Superior temporal gyrus (tissue), 1 donor: ENCODE measurements around the gene UXS1.

Experiments
- DNase-seq: peaks from one replicate; pipeline ENCODE4 v3.0.0-alpha.2; 2016; ENCODE audit errors: extremely low spot score

The UXS1 gene

GRCh38 chr2:106109675-106110424 lies 84.3 kb downstream of the UXS1 start:
- DNase-seq = no peak

DNA sequence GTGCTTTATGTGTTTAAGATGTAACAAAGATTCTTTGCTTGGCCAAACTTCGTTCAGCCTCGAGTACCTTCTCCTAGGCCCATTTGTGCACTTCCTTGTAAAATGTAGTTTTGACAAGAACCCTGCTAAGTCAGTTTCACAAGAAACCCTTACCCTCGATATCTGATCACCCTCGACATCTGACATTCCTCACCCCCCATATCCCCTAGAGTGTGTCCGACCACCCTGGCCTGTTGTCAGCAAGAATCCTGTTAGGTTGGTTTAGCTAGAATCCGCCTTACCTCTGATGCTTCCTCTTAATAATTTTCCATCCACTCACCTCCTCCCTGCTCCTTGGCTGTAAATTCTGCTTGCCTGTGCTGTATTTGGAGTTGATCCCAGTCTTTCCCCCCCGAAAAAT lies 85.3 kb downstream of the UXS1 start:
- no peak for DNase-seq

DNA sequence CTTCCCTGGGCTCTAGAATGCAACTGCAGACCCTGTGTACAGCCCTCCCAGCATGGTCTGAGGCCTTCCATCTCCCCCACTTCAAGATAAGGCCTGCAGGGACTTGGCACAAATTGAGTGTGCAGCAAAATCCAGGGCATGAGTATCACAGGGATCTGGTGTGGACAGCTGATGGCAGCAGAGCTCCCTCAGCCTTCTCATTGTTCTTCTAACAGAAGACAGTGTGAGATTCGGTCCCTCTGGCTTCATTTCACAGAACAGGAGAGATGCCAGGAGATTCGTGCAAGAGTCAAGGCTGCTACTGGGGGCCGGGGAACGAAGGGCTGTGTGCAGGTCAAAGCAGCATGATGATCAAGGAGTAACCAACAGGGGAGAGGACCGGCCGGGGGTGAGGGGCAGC lies 85.8 kb downstream of the UXS1 start:
- DNase-seq = peak; percentile 71

DNA sequence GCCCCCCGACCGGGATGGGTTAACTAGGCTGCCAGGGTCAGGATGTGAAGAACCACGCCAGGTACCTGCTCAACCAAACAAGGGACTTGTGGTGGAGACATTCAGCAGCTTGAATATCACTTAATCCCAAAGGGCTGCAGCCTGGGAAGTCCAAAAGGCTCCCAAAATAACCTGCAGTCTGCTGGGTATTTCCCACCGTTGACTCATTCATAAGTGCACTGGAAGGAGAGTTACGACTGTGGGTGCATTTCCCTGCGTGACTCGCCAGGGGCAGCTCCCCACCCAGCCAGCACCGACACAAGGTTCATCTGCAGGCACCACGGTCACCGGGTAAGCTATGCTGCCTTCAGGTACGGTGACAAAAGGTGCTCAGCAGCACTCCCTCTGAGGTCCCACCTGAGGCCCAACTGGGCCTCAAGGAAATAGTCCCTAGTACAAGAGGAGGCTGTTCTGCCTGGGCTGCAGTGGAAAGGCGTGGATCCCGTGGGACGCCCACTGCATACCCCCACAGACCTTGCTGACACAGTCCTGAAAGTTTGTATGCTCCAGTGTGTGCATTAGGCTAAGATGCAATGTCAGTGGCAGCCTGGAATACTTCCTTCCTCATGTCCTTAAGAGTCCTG lies 86.5 kb downstream of the UXS1 start:
- DNase-seq = no peak

- no peak for DNase-seq
Measured at GRCh38 chr2:106106622-106107508, 87.2 kb downstream of the UXS1 start.

DNA sequence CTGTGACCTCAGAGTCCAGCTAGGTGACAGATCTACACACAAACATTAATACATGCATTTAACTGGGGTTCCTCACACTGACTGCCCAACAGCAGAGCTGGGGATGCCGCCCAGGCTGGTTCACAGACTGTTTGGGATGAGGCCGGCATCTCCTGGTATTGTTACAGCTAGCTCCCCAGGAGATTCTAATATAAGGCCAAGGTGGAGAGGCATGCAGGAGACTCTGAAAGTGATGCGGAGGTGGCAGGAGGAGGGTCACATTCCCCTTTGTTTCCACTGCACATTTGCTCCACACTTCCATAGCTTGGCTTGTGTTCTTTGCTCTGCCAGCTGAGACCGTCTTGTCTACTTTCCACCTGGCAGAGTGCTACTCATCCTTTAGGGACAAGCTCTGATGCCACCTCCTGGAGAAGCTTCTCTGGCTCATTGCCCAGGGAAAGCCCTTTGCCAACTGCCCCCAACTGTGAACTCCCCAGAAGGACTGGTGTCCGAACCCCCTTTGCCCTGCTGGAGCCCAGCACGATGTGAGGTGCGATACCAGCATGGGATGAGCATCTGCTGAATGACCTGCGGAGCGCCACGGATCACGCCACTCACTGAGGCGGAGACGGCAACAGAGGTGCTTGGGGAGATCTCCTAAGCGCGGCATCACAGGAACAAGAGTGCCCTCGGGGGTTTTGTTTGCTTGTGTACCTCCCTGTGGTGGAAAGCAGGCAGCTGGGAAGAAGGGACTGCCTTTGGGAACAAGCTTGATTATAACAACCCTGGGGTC lies 88.8 kb downstream of the UXS1 start:
- DNase-seq = no peak

DNA sequence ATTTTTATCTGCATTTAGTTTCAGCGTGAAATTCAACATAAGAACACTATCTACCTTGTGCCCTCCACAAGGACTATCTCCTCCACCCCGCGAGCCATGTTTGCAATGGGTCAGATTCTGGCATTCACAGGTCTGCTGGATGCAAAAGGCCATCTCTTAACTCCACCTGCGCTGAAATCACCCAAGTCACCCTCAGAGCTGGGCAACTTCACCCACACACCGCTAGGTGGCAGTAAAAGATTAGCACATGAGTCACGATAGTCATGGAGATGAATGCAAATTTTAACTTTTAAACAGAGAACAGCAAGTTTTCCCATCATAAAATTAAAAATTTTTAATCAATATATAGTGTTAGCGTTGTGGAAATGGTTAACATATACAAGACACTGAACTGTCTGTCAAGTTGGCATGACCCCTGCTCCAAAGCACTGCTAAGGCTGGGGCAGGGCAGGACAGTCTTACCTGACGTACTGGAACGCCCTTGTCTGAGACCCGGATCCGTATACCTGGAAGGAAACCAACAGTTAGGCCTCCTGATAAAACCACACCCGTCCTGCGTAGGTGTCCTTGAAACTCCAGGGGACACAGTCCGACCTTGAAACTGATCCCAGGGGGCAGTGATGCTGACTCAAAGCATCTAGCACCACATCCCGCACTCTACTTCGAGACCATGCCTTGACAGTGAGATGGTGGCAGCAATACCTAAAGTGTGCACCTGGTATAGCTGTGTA lies 89.6 kb downstream of the UXS1 start:
- DNase-seq = peak; percentile 88

DNA sequence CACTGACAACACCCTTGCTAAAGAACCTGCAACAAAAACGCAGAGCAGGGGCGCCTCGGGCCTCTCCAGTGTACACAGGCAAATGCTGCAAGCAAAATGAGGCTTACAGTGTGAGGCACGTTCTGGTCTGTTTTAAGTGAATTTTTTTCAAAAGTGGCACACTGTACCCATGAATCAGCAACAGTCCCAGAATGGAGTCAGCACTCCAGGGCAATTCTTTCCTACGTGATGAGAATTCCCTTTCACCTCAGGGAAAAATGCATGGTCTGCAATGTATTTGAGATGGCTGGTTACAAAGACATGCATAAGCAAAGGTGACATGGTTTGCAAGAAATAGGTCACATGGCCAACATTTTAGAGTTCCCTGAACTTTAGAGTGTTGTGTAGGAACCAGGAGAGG lies 94.4 kb downstream of the UXS1 start:
- DNase-seq = no peak

- no peak for DNase-seq
Measured at GRCh38 chr2:106098664-106099063, 95.4 kb downstream of the UXS1 start.

- no peak for DNase-seq
Measured at GRCh38 chr2:106098081-106098480, 96.0 kb downstream of the UXS1 start.

- no peak for DNase-seq
Measured at GRCh38 chr2:106097038-106098000, 96.8 kb downstream of the UXS1 start.

- DNase-seq = no peak
Measured at GRCh38 chr2:106096299-106097037, 97.6 kb downstream of the UXS1 start.

GRCh38 chr2:106095478-106096298 lies 98.4 kb downstream of the UXS1 start:
- no peak for DNase-seq

- DNase-seq = no peak
Measured at GRCh38 chr2:106094131-106094841, 99.8 kb downstream of the UXS1 start.

DNA sequence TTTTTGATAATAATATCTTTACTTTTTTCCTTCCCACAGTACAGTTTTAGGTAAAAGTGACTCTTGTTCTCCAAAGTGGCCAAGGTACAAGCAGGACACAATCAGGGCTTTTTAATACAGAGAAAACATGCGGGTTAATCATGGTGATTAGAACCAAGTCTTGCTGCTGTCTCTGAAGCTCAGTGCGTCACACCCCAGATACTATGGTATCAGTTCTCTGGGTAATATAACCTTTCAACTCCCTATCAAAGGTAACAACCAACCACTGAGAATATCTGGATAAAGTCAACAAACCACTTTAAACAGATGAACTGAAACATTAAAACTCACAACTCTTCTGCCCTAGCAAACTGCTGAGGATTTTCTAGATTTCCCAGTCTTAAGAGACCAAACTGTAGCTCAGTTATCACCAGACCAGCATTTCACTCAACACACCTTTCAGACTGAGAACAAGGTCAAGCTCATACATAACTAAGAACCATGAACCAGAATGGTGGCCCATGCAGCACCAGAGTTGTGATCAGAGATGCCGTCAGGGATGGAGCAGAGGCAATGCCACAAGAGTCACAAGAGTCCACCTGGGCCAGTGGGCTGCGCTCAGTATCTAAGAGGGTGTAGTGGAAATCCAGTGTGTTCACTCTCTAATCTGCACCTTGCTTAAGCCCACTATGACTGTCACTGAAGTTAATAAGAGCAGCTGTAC lies 103.0 kb downstream of the UXS1 start:
- DNase-seq = no peak

DNA sequence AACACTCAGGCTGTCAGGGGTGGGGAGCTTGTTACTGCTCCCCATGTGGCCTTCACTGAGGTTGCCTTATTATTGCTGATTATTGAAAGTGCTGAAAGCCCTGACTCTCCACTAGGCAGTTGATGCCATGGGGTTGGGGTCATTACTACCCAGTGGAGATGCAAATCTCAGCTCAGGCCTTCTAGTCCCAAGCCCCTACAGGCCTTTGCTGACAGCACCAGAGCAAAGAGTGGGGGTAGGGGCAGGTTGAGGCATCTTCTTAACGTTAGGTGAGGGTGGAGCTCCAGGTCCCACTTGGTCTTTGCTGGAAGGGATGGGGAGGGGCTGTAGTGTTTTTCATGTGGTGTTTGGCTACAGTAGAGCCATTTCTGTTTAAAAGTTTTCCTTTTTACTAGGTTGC lies 104.5 kb downstream of the UXS1 start:
- DNase-seq = no peak
